GM23338 (cell line): ENCODE data around the gene BFSP2. TPM values are rescaled to one million over a fixed set of nuclear protein-coding genes. Genes with fewer than 3 reads are reported as not detected.

Source experiments
- ATAC-seq: fragments of 200-7000 bp; cut with Tn5 transposase; 3 replicates; pipeline ENCODE4 v1.9.1; 2020
- DNase-seq: peaks from one replicate; pipeline ENCODE4 v3.0.0-alpha.2; 2015; ENCODE audit warnings: low spot score
- H2AFZ ChIP-seq: fragments of 200-600 bp; sonication (generic); 2 replicates; pipeline ENCODE4 v1.8.0; 2016; ENCODE audit warnings: antibody characterized with exemption, mild to moderate bottlenecking, moderate library complexity
- H3F3A ChIP-seq: fragments of 200-600 bp; sonication (generic); replicated peaks from 2 replicates; pipeline ENCODE4 v1.8.0; 2017; ENCODE audit warnings: antibody characterized with exemption, mixed run types, low read depth
- H3K27ac ChIP-seq: fragments of 200-600 bp; sonication (generic); 2 replicates; pipeline ENCODE4 v1.6.1; 2016; ENCODE audit warnings: low read depth
- H3K27me3 ChIP-seq: fragments of 200-600 bp; sonication (generic); 2 replicates; pipeline ENCODE4 v1.8.0; 2016; ENCODE audit warnings: mild to moderate bottlenecking, mixed run types, moderate library complexity; ENCODE audit not compliant: insufficient read depth
- H3K36me3 ChIP-seq: fragments of 200-600 bp; sonication (generic); 2 replicates; pipeline ENCODE4 v1.8.0; 2016; ENCODE audit warnings: mild to moderate bottlenecking; ENCODE audit not compliant: insufficient read depth
- H3K4me1 ChIP-seq: fragments of 200-600 bp; sonication (generic); 2 replicates; pipeline ENCODE4 v1.8.0; 2016; ENCODE audit warnings: mild to moderate bottlenecking, moderate library complexity; ENCODE audit not compliant: insufficient read depth
- H3K4me2 ChIP-seq: fragments of 200-600 bp; sonication (generic); 2 replicates; pipeline ENCODE4 v1.7.1; 2017; ENCODE audit warnings: mixed run types
- H3K4me3 ChIP-seq: fragments of 200-600 bp; sonication (generic); 2 replicates; pipeline ENCODE4 v1.6.1; 2016; ENCODE audit warnings: mixed run types
- H3K79me2 ChIP-seq: fragments of 200-600 bp; sonication (generic); replicated peaks from 2 replicates; pipeline ENCODE4 v1.8.0; 2017; ENCODE audit warnings: mild to moderate bottlenecking; ENCODE audit not compliant: insufficient read depth
- H3K9me2 ChIP-seq: fragments of 200-600 bp; sonication (generic); 2 replicates; pipeline ENCODE4 v1.8.0; 2017; ENCODE audit not compliant: insufficient read depth
- H4K20me1 ChIP-seq: fragments of 200-600 bp; sonication (generic); replicated peaks from 2 replicates; pipeline ENCODE4 v1.8.0; 2017; ENCODE audit warnings: mild to moderate bottlenecking; ENCODE audit not compliant: insufficient read depth
- H3K27ac Mint-ChIP-seq: 2 replicates; pipeline ENCODE4 v1.8.0; 2020; ENCODE audit warnings: inconsistent platforms, mild to moderate bottlenecking, moderate library complexity, mixed read lengths
- H3K27me3 Mint-ChIP-seq: 3 replicates; pipeline ENCODE4 v1.8.0; 2022; ENCODE audit warnings: low read depth, mild to moderate bottlenecking, moderate library complexity, mixed read lengths, inconsistent platforms; ENCODE audit not compliant: insufficient read depth, poor library complexity
- H3K36me3 Mint-ChIP-seq: 3 replicates; pipeline ENCODE4 v1.8.0; 2021; ENCODE audit warnings: low read depth, mild to moderate bottlenecking, inconsistent platforms, moderate library complexity, mixed read lengths
- H3K4me1 Mint-ChIP-seq: 3 replicates; pipeline ENCODE4 v1.8.0; 2020; ENCODE audit warnings: mild to moderate bottlenecking, inconsistent platforms, mixed read lengths
- H3K4me3 Mint-ChIP-seq: 3 replicates; pipeline ENCODE4 v1.8.0; 2021; ENCODE audit warnings: moderate library complexity, mild to moderate bottlenecking, inconsistent platforms, mixed read lengths
- H3K9me3 Mint-ChIP-seq: 3 replicates; pipeline ENCODE4 v1.8.0; 2020; ENCODE audit warnings: moderate library complexity, mild to moderate bottlenecking, inconsistent platforms, mixed read lengths
- CTCF ChIP-seq, 2 experiments: fragments of 200-600 bp in 1 of 2; sonication (generic) in 1 of 2; conservative IDR thresholded peaks; 2 replicates each; pipeline versions ENCODE4 v1.5.1 to v1.6.1; 2016 to 2017; ENCODE audit warnings: antibody characterized with exemption in 2 of 2, low read depth in 2 of 2, mild to moderate bottlenecking in 2 of 2, moderate library complexity in 1 of 2
- ETS1 ChIP-seq: IDR thresholded peaks from 2 replicates; pipeline ENCODE4 v1.6.1; 2016; ENCODE audit warnings: antibody characterized with exemption
- NANOG ChIP-seq: IDR thresholded peaks from 2 replicates; pipeline ENCODE4 v1.6.1; 2016; ENCODE audit warnings: antibody characterized with exemption, borderline replicate concordance
- ZNF114 ChIP-seq: fragments of 250-450 bp; sonication (Bioruptor Pico); IDR thresholded peaks from 2 replicates; pipeline ENCODE4 v1.5.0; 2020; ENCODE audit warnings: mild to moderate bottlenecking, moderate library complexity
- ZNF462 ChIP-seq: fragments of 250-450 bp; sonication (Bioruptor Pico); IDR thresholded peaks from 2 replicates; pipeline ENCODE4 v1.5.0; 2020; ENCODE audit warnings: mild to moderate bottlenecking, moderate library complexity
- polyA plus RNA-seq: library from polyadenylated mRNA; unstranded; fragments of >200 nt; fragmentation: Nextera tagmentation; extraction: Ambion mirVana; gene quantifications from 2 replicates; pipeline ENCODE4 v1.2.1, GENCODE V29; 2016
- total RNA-seq: library from RNA; depleted of rRNA; stranded (reverse); fragments of >200 nt; shearing (Covaris generic); gene quantifications from 2 replicates; pipeline ENCODE4 v1.2.3, GENCODE V29; 2014

The BFSP2 gene
- total and polyA plus RNA-seq, 2 experiments from 2014 or later = not detected

- TF ChIP-seq ZNF462 (CRISPR knock-in tag) (no peak), ETS1 (no peak)
Observed at GRCh38 chr3:133429063-133429462, 29.2 kb downstream of the BFSP2 start (continued).

GRCh38 chr3:133439563-133439962, 39.7 kb downstream of the BFSP2 start:
- H3K36me3 ChIP-seq = no peaks in the 10 kb centered on the region
- Mint-ChIP-seq H3K27ac (no peak overlapping the region), H3K4me1 (no peaks in the 10 kb centered on the region), H3K36me3 (no peaks in the 10 kb centered on the region), H3K4me3 (no peak overlapping the region), H3K27me3 (peaks cover 1% of the 10 kb centered on the region), H3K9me3 (peaks cover 4% of the 10 kb centered on the region; the same call in 2 of the 3 replicates)
- no peaks in the 10 kb centered on the region for H3K79me2 ChIP-seq
- no peaks in the 10 kb centered on the region for H3K9me2 ChIP-seq
- ATAC-seq (no peak), DNase-seq (no peak)
- H4K20me1 ChIP-seq = no peaks in the 10 kb centered on the region
- H3K4me3 ChIP-seq = no peak overlapping the region
- no peaks in the 10 kb centered on the region for H3F3A ChIP-seq
- no peak overlapping the region for H3K4me2 ChIP-seq
- H3K27ac ChIP-seq = no peak overlapping the region
- no peak overlapping the region for H2AFZ ChIP-seq
- H3K27me3 ChIP-seq = no peaks in the 10 kb centered on the region
- no peaks in the 10 kb centered on the region for H3K4me1 ChIP-seq
- TF ChIP-seq NANOG (no peak), CTCF (conservative IDR thresholded peaks at IDR 0.05; ENCODE audit: low read depth in 2 of 2) (no peak), ZNF114 (CRISPR knock-in tag) (no peak), ZNF462 (CRISPR knock-in tag) (no peak)
